Pancreas (tissue), 10 donors: Measurements from ENCODE around the gene TMEM131. TPM values are rescaled to one million over a fixed set of nuclear protein-coding genes. Genes with fewer than 3 reads are reported as not detected.

Source experiments
- ATAC-seq, 4 donors: fragments of 200-7000 bp; cut with Tn5 transposase; one replicate each; pipeline versions ENCODE4 v1.8.0 to v1.9.1; 2020; ENCODE audit warnings: mild to moderate bottlenecking in 4 of 4, moderate library complexity in 4 of 4
- DNase-seq, 6 donors: peaks; one replicate each; pipeline ENCODE4 v3.0.0-alpha.2; 2020
- FAIRE-seq: peaks from 2 replicates; lab custom pipeline; 2012; peaks lifted over from hg19 to GRCh38; lab: Jason Lieb, UNC
- H3K27ac ChIP-seq, 4 donors: fragments of 200-600 bp; sonication (generic); 1 replicate in 3 of 4; 2 replicates in 1 of 4; pipeline versions ENCODE4 v1.5.0 to v1.8.0; 2020
- H3K27me3 ChIP-seq, 4 donors: fragments of 200-600 bp; one replicate each; pipeline ENCODE4 v1.8.0; 2021
- H3K36me3 ChIP-seq, 3 donors: fragments of 200-600 bp; sonication (generic) in 1 of 3; one replicate each; pipeline versions ENCODE4 v1.5.0 to v1.8.0; 2020 to 2021
- H3K4me1 ChIP-seq, 3 donors: fragments of 200-600 bp; one replicate each; pipeline ENCODE4 v1.8.0; 2021
- H3K4me3 ChIP-seq, 4 donors: fragments of 200-600 bp; sonication (generic) in 2 of 4; one replicate each; pipeline versions ENCODE4 v1.5.0 to v1.8.0; 2020 to 2021
- H3K9me3 ChIP-seq, 4 donors: fragments of 200-600 bp; one replicate each; pipeline ENCODE4 v1.8.0; 2021
- WGBS, 2 donors: extraction: QIAGEN DNeasy Blood & Tissue Kit; methylation state at CpG; one replicate each; pipeline ENCODE4 v1.1.7; 2013; 5-methylcytosine and 5-hydroxymethylcytosine counted together
- intact Hi-C, 3 donors: fragments of 100-400 bp; cut with DNase I; formaldehyde crosslinking; loops; one replicate each; pipeline versions ENCODE4 v1.11.1 to v1.14.2; 2022
- polyA plus RNA-seq, 2 donors: library from polyadenylated mRNA; stranded (reverse); fragments of 200-250 nt; gene quantifications; one replicate each; pipeline ENCODE4 v1.2.3, GENCODE V29; 2013
- total RNA-seq, 6 donors: library from RNA; stranded (reverse); fragmentation: NEBNext Ultra II Directional in 4 of 6; extraction: Animal tissue kit (Norgen Biotek cat#: 25700) in 4 of 6; gene quantifications; one replicate each; pipeline versions ENCODE4 v1.2.1 to v1.2.4, GENCODE V29; 2021 to 2023
- TF ChIP-seq, protein P1 (sequence below), 4 donors: fragments of 200-600 bp; sonication (generic) in 3 of 4; IDR thresholded peaks; one replicate each; pipeline versions ENCODE4 v1.5.0 to v1.8.0; 2021; ENCODE audit warnings: antibody characterized with exemption in 4 of 4
- donor health status: healthy with polysubstance abuse.
- donor health status: DM: no; HTN: no; CAD: no; lungs with moderate emphysema.
- donor health status: DM: no; HTN: no; CAD: no.
- donor health status: control.
- donor health status: control.
- donor health status: Bipolar disorder and iron deficiency.
- donor health status: DM: yes; HTN: yes; CAD: no.
- donor health status: DM: no; HTN: no; CAD: no.
- donor health status: DM: no; HTN: no; CAD: no.
- donor health status: DM: yes; HTN: yes; CAD: no.

Gene TMEM131
- total and polyA plus RNA-seq, 8 donors, result 8.1 to 26.5 (median 19.4) TPM

DNA sequence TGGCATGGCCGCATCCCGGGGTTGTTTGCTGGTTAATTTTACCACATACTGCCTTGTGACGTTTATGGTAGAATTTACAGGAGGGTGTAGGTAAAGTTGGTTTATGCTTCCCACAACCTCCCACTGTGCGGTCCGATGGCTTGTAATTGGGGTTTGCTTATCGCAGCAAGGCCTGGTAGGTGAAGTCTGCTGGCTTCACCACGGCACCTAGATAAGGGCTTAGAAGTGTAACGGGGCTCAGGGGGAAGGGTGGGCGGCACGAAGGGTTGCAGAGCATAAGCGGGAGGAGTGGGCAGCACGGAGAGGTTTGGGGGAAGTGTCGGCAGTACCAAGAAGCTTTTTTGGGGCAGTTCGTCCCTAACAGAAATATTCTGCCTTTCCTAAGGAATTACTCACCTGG is 39.0 kb upstream of the TMEM131 start:
- DNase-seq (no peak), FAIRE-seq (no peak), ATAC-seq (no peak)
- TF ChIP-seq, protein P1, sequence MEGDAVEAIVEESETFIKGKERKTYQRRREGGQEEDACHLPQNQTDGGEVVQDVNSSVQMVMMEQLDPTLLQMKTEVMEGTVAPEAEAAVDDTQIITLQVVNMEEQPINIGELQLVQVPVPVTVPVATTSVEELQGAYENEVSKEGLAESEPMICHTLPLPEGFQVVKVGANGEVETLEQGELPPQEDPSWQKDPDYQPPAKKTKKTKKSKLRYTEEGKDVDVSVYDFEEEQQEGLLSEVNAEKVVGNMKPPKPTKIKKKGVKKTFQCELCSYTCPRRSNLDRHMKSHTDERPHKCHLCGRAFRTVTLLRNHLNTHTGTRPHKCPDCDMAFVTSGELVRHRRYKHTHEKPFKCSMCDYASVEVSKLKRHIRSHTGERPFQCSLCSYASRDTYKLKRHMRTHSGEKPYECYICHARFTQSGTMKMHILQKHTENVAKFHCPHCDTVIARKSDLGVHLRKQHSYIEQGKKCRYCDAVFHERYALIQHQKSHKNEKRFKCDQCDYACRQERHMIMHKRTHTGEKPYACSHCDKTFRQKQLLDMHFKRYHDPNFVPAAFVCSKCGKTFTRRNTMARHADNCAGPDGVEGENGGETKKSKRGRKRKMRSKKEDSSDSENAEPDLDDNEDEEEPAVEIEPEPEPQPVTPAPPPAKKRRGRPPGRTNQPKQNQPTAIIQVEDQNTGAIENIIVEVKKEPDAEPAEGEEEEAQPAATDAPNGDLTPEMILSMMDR (IDR thresholded peaks at IDR 0.05), result no peak
- intact Hi-C loops, result no loop called here
- no peaks in the 10 kb centered on the region for H3K36me3 ChIP-seq
- no peaks in the 10 kb centered on the region for H3K4me1 ChIP-seq
- WGBS, 2 donors, result 76 to 77% methylated on average over 14 of the region's 14 CpGs
- H3K27me3 ChIP-seq, result no peaks in the 10 kb centered on the region
- H3K9me3 ChIP-seq, result no peaks in the 10 kb centered on the region
- H3K4me3 ChIP-seq, result no peak overlapping the region
- H3K27ac ChIP-seq, result no peak overlapping the region

- no peak for FAIRE-seq
- intact Hi-C loops, result no loop called here
- Histone ChIP-seq H3K27me3 (no peaks in the 10 kb centered on the region), H3K9me3 (no peaks in the 10 kb centered on the region), H3K4me1 (no peaks in the 10 kb centered on the region), H3K27ac (no peak overlapping the region), H3K4me3 (no peak overlapping the region), H3K36me3 (no peaks in the 10 kb centered on the region)
- 82 to 83% methylated on average over 2 of the region's 2 CpGs for WGBS, 2 donors
- TF ChIP-seq, protein P1 (IDR thresholded peaks at IDR 0.05), result no peak
- no peak for DNase-seq
- no peak for ATAC-seq
Observed at GRCh38 chr2:98032086-98032485, 36.3 kb upstream of the TMEM131 start.

GRCh38 chr2:98029718-98030222 is 34.0 kb upstream of the TMEM131 start:
- Histone ChIP-seq H3K4me1 (no peaks in the 10 kb centered on the region), H3K27ac (no peak overlapping the region), H3K9me3 (no peaks in the 10 kb centered on the region), H3K27me3 (no peaks in the 10 kb centered on the region), H3K36me3 (no peaks in the 10 kb centered on the region), H3K4me3 (no peak overlapping the region)
- TF ChIP-seq, protein P1 (IDR thresholded peaks at IDR 0.05), result no peak
- intact Hi-C loops, result no loop called here
- ATAC-seq (no peak), FAIRE-seq (no peak), DNase-seq (no peak)
- 90 to 92% methylated on average over 6 of the region's 6 CpGs for WGBS, 2 donors

DNA sequence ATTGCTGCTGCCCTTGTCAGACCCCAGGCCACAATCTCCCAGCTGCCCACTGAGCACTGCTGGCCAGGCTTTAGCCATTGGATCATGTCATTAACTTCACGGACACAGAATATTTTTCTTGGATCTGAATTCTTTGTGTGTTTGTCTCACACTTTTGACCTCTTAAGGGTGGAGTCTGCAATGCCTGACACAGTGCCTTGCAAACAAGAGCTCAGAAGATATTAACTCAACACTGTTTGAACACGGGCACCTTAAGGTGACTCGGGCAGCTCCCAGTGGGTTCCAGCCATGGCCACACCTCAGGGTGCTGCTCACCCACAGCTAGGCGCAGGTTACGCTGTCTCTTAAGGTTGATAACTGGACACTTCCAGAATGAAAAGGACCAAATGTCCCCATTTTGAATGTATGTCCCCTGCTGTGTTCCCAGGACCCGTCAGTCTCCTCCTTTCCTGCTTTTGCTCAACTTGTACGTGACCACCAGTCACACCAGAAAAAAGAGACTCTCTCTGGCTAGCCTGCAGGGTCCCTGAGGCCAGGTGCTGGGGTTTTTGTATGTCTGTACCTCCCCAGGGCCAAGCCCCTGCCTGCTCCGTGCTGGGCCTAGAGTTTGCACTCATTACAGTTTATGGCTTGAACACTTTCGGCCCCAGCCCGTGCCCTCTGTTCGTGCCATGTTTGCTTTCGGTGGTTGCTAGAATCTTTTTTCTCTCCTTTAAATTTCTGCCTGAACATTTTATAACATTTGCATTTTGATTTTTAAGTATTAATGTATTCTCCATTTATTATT is 33.4 kb upstream of the TMEM131 start:
- ATAC-seq (no peak), DNase-seq (no peak), FAIRE-seq (no peak)
- 93 to 95% methylated on average over 12 of the region's 12 CpGs for WGBS, 2 donors
- intact Hi-C loops, result no loop called here
- TF ChIP-seq, protein P1 (IDR thresholded peaks at IDR 0.05), result no peak
- Histone ChIP-seq H3K36me3 (no peaks in the 10 kb centered on the region), H3K27me3 (no peaks in the 10 kb centered on the region), H3K9me3 (no peaks in the 10 kb centered on the region), H3K4me1 (no peaks in the 10 kb centered on the region), H3K27ac (no peak overlapping the region), H3K4me3 (no peak overlapping the region)

- 82 to 85% methylated on average over 4 of the region's 4 CpGs for WGBS, 2 donors
Observed at GRCh38 chr2:98028101-98028561, 32.4 kb upstream of the TMEM131 start.

More at GRCh38 chr2:98028101-98028561, 32.4 kb upstream of the TMEM131 start:
- Histone ChIP-seq H3K36me3 (no peaks in the 10 kb centered on the region), H3K27ac (no peak overlapping the region), H3K27me3 (no peaks in the 10 kb centered on the region), H3K4me3 (no peak overlapping the region), H3K4me1 (no peaks in the 10 kb centered on the region), H3K9me3 (no peaks in the 10 kb centered on the region)
- ATAC-seq, result no peak
- FAIRE-seq, result no peak
- intact Hi-C loops, result no loop called here
- TF ChIP-seq, protein P1 (IDR thresholded peaks at IDR 0.05), result no peak
- no peak for DNase-seq
